CD1c-positive myeloid dendritic cell (primary cell): Measurements from ENCODE around the gene MTHFS.

Source experiments
- DNase-seq: peaks from one replicate; pipeline ENCODE4 v3.0.0-alpha.2; 2016; ENCODE audit errors: extremely low spot score

MTHFS gene

GRCh38 chr15:79816571-79816970 lies 80.2 kb downstream of the MTHFS start:
- no peak for DNase-seq

GRCh38 chr15:79815468-79815867 lies 81.3 kb downstream of the MTHFS start:
- no peak for DNase-seq

GRCh38 chr15:79812541-79812940 lies 84.3 kb downstream of the MTHFS start:
- no peak for DNase-seq

GRCh38 chr15:79811406-79812405 lies 85.1 kb downstream of the MTHFS start:
- DNase-seq, result no peak

GRCh38 chr15:79804838-79805237 lies 92.0 kb downstream of the MTHFS start:
- no peak for DNase-seq

GRCh38 chr15:79798311-79798710 lies 98.5 kb downstream of the MTHFS start:
- no peak for DNase-seq
